SK-N-SH treated with all-trans-retinoic acid at 6 μM for 48 hours (cell line): Measurements from ENCODE around the gene TENT4B.

Source experiments
- ARNTL ChIP-seq: fragments of 450-650 bp; formaldehyde crosslinking; IDR thresholded peaks from 2 replicates; pipeline ENCODE4 v1.5.0; 2020; ENCODE audit warnings: low read depth, mild to moderate bottlenecking, moderate library complexity, borderline replicate concordance
- ESRRG ChIP-seq: fragments of 250-450 bp; sonication (Bioruptor Pico); IDR thresholded peaks from 2 replicates; pipeline ENCODE4 v1.6.1; 2021; ENCODE audit warnings: mild to moderate bottlenecking
- ISL1 ChIP-seq: fragments of 250-450 bp; sonication (Bioruptor Pico); IDR thresholded peaks from 2 replicates; pipeline ENCODE4 v2.1.2; 2022; ENCODE audit warnings: mild to moderate bottlenecking, moderate library complexity
- PATZ1 ChIP-seq: fragments of 250-450 bp; sonication (Bioruptor Pico); IDR thresholded peaks from 2 replicates; pipeline ENCODE4 v1.8.0; 2020; ENCODE audit warnings: mild to moderate bottlenecking, moderate library complexity, borderline replicate concordance
- PPARA ChIP-seq: fragments of 250-450 bp; sonication (Bioruptor Pico); IDR thresholded peaks from 2 replicates; pipeline ENCODE4 v1.5.0; 2020; ENCODE audit warnings: mild to moderate bottlenecking, borderline replicate concordance
- RARB ChIP-seq: fragments of 250-450 bp; sonication (Bioruptor Pico); IDR thresholded peaks from 2 replicates; pipeline ENCODE4 v1.8.0; 2021; ENCODE audit warnings: mild to moderate bottlenecking, moderate library complexity
- TCF4 ChIP-seq: fragments of 250-450 bp; sonication (Bioruptor Pico); IDR thresholded peaks from 2 replicates; pipeline ENCODE4 v1.8.0; 2021; ENCODE audit warnings: mild to moderate bottlenecking, moderate library complexity, borderline replicate concordance
- TOX ChIP-seq: fragments of 250-450 bp; sonication (Bioruptor Pico); IDR thresholded peaks from 2 replicates; pipeline ENCODE4 v1.8.0; 2021; ENCODE audit warnings: mild to moderate bottlenecking, moderate library complexity, borderline replicate concordance
- ZC3H10 ChIP-seq: fragments of 250-450 bp; sonication (Bioruptor Pico); IDR thresholded peaks from 2 replicates; pipeline ENCODE4 v1.5.1; 2021; ENCODE audit warnings: mild to moderate bottlenecking, moderate library complexity
- ZFP3 ChIP-seq: fragments of 250-450 bp; sonication (Bioruptor Pico); IDR thresholded peaks from 2 replicates; pipeline ENCODE4 v1.5.0; 2020; ENCODE audit warnings: mild to moderate bottlenecking, moderate library complexity
- ZFP30 ChIP-seq: fragments of 450-650 bp; formaldehyde crosslinking; IDR thresholded peaks from 2 replicates; pipeline ENCODE4 v1.5.0; 2022; ENCODE audit warnings: mild to moderate bottlenecking, moderate library complexity
- ZNF565 ChIP-seq: fragments of 450-650 bp; formaldehyde crosslinking; conservative IDR thresholded peaks from 2 replicates; pipeline ENCODE4 v1.5.0; 2020; ENCODE audit warnings: low read depth, mild to moderate bottlenecking, moderate library complexity
- ZNF8 ChIP-seq: fragments of 450-650 bp; formaldehyde crosslinking; IDR thresholded peaks from 2 replicates; pipeline ENCODE4 v1.5.0; 2020; ENCODE audit warnings: mild to moderate bottlenecking, moderate library complexity
- TF ChIP-seq, protein P1 (sequence below): fragments of 250-450 bp; sonication (Bioruptor Pico); IDR thresholded peaks from 2 replicates; pipeline ENCODE4 v1.5.1; 2020; ENCODE audit warnings: low read depth, mild to moderate bottlenecking, moderate library complexity

- TF ChIP-seq ZFP30 (no peak), ISL1 (no peak), ZNF565 (no peak), PATZ1 (no peak), ARNTL (CRISPR knock-in tag) (no peak), ZFP3 (CRISPR knock-in tag) (no peak), ZC3H10 (CRISPR knock-in tag) (no peak), TOX (CRISPR knock-in tag) (no peak), ESRRG (no peak), PPARA (CRISPR knock-in tag) (no peak), RARB (CRISPR knock-in tag) (no peak), ZNF8 (no peak), TCF4 (CRISPR knock-in tag) (no peak)
- TF ChIP-seq, protein P1, sequence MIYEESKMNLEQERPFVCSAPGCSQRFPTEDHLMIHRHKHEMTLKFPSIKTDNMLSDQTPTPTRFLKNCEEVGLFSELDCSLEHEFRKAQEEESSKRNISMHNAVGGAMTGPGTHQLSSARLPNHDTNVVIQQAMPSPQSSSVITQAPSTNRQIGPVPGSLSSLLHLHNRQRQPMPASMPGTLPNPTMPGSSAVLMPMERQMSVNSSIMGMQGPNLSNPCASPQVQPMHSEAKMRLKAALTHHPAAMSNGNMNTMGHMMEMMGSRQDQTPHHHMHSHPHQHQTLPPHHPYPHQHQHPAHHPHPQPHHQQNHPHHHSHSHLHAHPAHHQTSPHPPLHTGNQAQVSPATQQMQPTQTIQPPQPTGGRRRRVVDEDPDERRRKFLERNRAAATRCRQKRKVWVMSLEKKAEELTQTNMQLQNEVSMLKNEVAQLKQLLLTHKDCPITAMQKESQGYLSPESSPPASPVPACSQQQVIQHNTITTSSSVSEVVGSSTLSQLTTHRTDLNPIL (CRISPR knock-in tag), result no peak
Observed at GRCh38 chr16:50144211-50144610, 8.9 kb upstream of the TENT4B start.
